ENCODE data around the gene VRK3.

VRK3 gene

DNA sequence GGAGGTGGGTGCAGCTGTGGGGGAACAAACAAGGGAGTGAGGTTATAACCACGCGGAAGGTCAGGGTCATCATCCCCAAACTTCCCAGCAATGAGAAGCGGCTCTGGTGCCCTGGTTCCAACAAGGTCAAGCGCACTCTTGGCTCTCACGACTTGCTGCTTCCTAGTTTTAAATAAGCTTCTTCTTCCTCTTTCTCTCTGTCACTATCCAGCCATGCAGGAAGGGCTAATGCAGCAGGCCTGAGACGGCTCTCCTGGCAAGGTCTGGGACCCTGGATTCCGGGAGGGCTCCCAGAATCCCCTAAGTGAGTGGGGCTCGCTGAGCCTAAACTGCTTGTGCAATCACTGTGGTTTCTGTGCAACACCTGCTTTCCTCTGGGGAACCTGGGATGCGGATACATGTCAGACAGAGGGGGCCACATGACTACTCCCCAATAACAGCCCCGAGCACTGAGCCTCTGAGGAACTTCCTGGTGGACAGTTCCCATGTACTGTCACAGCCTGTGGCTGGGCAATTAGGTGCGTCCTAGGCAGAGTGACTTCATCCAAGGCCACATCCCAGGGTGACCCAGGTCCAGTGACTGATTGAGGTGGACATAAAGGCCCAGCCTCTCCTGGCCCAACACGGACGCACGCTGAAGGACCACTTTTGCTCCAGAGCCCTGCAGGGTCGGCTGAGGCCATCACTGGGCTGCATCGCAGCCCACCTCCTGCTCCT, 24.2 kb downstream of the VRK3 start:
- DNase-seq (ENCODE audit: low spot score) = no peak
- TF ChIP-seq, protein P1, sequence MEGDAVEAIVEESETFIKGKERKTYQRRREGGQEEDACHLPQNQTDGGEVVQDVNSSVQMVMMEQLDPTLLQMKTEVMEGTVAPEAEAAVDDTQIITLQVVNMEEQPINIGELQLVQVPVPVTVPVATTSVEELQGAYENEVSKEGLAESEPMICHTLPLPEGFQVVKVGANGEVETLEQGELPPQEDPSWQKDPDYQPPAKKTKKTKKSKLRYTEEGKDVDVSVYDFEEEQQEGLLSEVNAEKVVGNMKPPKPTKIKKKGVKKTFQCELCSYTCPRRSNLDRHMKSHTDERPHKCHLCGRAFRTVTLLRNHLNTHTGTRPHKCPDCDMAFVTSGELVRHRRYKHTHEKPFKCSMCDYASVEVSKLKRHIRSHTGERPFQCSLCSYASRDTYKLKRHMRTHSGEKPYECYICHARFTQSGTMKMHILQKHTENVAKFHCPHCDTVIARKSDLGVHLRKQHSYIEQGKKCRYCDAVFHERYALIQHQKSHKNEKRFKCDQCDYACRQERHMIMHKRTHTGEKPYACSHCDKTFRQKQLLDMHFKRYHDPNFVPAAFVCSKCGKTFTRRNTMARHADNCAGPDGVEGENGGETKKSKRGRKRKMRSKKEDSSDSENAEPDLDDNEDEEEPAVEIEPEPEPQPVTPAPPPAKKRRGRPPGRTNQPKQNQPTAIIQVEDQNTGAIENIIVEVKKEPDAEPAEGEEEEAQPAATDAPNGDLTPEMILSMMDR (IDR thresholded peaks at IDR 0.05; ENCODE audit: extremely low read depth, missing control alignments) = no peak

DNA sequence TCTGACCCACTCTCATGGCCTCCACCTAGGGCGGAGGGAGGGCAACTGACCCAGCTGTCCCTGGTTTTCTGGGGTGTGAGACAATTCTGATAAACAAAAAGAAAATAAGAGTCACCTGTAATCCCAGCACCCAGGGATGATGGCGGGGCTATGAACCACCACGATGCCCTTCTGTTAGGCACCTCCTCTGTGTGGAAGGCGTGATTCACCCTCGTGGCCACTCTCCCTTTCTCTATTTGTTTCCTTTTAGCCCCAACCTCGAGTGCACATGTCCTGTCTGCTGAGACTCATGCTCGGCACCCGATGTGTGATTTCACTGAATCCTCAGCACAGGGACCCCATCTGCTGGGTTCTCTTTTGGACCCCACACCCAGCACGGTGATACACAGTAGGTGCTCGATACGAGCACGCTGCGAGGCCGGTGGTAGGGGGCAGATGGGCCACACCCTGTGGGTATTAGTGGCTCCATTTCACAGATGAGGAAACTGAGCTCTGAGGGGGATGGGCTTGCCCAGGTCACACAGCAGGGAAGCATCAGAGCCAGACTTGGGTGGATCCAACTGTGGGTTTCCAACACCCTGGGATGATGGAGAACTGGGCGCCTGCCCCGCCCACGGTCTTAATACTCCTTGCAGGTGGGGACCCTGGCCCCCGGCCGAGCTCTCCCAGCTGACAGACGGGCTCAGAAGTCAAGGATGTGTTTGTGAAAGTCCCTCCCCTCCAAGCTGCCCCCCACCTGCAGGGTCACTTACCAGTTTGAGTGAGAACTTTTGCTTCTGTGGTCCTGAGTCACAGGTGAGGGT, 24.9 kb downstream of the VRK3 start:
- TF ChIP-seq, protein P1 (IDR thresholded peaks at IDR 0.05; ENCODE audit: extremely low read depth, missing control alignments) = no peak
- no peak for DNase-seq (ENCODE audit: low spot score)

DNA sequence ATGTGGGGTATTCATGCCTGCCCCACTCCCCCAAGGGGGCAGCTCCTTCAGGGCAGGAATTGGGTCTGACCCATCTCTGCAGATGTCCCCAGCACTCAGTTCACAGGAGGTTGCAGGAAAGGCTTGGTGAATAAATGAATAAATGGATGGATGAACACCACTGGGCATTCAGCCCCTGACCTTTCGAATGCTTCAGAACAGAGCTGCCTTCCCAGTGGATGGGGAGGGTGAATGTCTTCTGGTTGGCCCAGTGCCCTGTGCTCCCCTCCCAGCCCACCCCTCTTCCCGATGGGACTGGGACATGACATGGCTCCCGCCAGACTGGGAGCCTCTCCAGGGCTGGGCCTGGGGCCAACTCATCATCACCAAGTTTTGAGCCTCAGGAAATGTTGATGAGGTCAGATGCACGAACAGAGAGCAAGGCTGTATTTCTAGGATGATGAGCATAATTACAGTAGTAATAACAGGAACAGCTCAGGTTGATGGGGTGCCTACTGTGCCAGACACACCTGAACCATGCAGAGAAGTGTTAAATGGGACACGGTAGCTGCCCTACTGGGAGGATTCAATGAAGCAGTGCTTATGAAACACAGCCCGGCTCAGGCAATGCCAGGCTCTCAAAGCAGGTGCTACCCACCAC, 25.7 kb downstream of the VRK3 start:
- DNase-seq (ENCODE audit: low spot score) = no peak
- TF ChIP-seq, protein P1 (IDR thresholded peaks at IDR 0.05; ENCODE audit: extremely low read depth, missing control alignments) = no peak

DNA sequence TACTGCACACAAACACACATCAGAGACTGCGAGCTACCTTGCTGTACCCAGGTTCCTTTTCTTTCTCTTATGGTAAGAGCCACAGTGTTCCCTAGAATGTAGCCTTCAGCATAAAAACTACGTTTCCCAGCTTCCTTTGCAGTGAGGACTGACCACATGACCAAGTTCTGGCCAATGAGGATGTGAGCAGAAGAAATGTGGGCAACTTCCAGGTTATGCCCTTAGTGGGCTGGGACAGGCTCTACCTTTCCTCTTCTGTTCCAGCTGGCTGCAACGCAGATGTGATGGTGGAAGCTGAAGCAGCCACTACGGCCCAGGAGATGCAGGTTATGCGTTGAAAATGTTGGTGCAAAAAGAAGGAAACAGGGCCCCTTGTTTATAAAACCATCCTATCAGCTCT, 27.5 kb downstream of the VRK3 start:
- DNase-seq (ENCODE audit: low spot score) = peak; percentile 59

DNA sequence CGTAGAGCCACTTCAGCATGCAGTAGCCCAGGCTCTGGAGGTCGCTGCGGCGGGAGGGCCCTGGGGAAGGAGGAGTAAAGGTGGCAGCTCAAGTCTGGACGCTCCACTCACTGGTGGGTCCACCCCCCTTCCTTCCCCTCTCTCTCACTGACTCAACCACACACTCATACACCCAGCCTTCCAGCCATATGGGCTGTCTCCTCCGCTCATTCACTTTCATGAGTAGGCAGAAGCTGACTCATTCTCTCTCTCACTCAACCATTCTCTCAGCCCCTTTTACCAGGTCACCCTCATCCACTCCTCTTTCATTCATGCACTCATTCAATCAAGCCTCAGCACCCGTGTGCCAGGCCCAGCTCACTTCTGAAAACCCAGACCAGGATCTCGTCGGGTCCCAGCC, 36.7 kb downstream of the VRK3 start:
- DNase-seq (ENCODE audit: low spot score) = no peak
- TF ChIP-seq, protein P1 (IDR thresholded peaks at IDR 0.05; ENCODE audit: extremely low read depth, missing control alignments) = no peak

More for the DNA sequence above, 27.5 kb downstream of the VRK3 start:
- TF ChIP-seq, protein P1 (IDR thresholded peaks at IDR 0.05; ENCODE audit: extremely low read depth, missing control alignments) = no peak

GRCh38 chr19:49988007-49988406, 37.2 kb downstream of the VRK3 start:
- TF ChIP-seq, protein P1 (IDR thresholded peaks at IDR 0.05; ENCODE audit: extremely low read depth, missing control alignments) = no peak
- DNase-seq (ENCODE audit: low spot score) = no peak
